ENCODE data around the gene CEP164.

DNA sequence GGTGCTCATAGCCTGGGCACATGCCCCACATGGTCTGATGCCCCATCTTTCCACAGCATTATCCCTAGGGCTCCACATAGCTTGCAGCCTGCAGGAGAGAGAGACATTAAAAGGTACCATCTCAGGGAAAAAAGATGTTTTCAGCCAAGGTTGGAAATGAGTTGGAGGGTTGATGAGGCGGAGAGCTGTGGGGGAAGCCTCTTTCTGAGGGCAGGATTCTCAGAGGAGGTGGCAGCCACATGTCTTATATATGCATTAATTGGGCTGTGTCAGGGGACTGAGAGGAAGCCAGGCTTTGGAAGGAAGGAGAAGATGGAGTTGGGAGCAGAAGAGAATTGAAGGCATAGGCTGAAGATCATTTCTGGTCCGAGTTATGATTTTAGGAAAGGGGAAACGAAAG, 57.8 kb downstream of the CEP164 start:
- TF ChIP-seq POLR2A (IDR thresholded peaks at IDR 0.05; ENCODE audit: low read depth, low read length) = no peak
- TF ChIP-seq TAF1 (IDR thresholded peaks at IDR 0.05; ENCODE audit: low read depth, low read length) = no peak

Data from GM12891 (cell line).